Measurements from ENCODE around the gene IL17REL.

DNA sequence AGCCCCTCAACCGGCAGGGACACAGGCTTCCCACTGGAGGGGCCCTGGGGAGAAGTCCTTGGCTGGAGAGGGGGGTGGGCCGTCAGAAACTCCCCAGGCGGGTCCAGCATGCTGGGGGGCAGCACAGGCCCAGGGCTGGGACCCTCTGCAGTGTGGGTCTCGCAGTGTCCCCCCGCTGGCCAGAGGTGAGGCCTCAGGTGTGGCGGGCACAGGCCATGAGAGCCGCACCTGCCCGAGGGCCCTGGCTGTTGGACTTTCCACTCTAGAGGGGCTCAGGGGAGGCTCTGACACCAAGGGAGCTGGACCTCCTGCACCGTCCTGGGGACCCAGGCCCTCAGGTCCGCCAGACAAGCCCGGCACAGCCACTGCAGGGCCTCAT is 62.7 kb downstream of the IL17REL start:
- no peak for TF ChIP-seq CTCF (IDR thresholded peaks at IDR 0.05)
- TF ChIP-seq POLR2A (IDR thresholded peaks at IDR 0.05) = no peak

Data from adrenal gland (tissue), 5 donors.